NCI-H1048 (cell line): Measurements from ENCODE around the gene LIN9.
"Not testable (repeated sequence)": the region's sequence is repeated elsewhere in the genome, so short reads cannot be mapped to it uniquely, and the experiment has no call there.

Source experiments
- DNase-seq: peaks from one replicate; lab custom pipeline; 2025; lab: John Stamatoyannopoulos, UW

LIN9 gene

GRCh38 chr1:226274138-226274537 is 34.8 kb downstream of the LIN9 start:
- no peak for DNase-seq

- not testable (repeated sequence) for DNase-seq
Observed at GRCh38 chr1:226272233-226272902, 36.6 kb downstream of the LIN9 start.

- no peak for DNase-seq
Observed at GRCh38 chr1:226268421-226269124, 40.4 kb downstream of the LIN9 start.

GRCh38 chr1:226261818-226262217 is 47.1 kb downstream of the LIN9 start:
- DNase-seq = no peak

GRCh38 chr1:226255380-226255779 is 53.6 kb downstream of the LIN9 start:
- DNase-seq = no peak

DNA sequence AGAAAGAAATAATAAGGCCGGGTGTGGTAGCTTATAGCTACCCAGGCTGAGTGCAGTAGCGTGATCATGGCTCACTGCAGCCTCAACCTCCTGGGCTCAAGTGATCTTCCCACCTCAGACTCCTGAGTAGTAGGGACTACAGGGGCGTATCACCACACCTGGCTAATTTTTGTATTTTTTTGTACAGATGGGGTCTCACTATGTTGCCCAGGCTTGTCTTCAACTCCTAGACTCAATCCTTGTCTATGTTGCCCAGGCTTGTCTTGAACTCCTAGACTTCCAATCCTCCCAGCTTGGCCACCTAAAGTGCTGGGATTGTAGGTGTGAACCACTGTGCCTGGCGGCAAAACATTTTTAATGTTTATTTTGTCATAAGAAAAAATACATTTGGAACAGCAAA is 55.0 kb downstream of the LIN9 start:
- no peak for DNase-seq

- DNase-seq = not testable (repeated sequence)
Observed at GRCh38 chr1:226252841-226253240, 56.1 kb downstream of the LIN9 start.

GRCh38 chr1:226250511-226250910 is 58.5 kb downstream of the LIN9 start:
- no peak for DNase-seq

DNA sequence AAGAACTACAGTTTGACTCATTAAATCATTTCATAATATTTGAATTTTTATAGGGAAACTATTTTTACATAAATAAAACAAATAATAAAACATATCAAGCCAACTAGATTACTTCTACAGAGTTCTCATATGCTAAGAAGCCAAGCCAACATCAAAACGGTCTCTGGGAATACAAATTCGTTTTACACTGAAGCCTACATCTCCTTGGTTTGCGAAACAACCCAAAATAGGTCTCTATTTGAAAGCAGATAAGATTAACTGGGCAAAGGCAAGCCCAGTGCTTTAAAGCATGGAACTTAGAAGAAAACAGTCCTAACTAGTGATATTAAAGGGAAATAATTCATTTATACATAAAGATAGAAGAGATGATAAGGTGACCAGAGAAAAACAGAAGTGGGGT is 60.2 kb downstream of the LIN9 start:
- no peak for DNase-seq

DNA sequence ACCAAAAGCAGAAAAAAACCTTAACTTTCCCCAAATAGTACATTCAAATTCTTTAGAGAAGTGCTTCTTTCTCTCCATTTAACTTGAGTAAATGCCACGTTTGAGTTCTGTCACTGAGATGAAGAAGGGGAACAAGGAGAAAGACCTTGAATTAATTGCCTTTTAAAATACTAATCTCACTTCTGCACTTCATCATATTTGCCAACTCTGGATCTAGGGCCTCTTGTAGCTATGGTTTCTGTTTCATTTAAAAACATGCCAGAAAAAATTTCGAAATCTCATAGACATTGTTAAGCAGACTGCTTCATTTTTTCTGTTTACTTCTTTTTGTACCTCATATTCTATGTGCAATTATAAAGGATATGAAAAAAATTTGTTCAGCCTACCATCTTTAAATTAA is 60.9 kb downstream of the LIN9 start:
- no peak for DNase-seq

DNA sequence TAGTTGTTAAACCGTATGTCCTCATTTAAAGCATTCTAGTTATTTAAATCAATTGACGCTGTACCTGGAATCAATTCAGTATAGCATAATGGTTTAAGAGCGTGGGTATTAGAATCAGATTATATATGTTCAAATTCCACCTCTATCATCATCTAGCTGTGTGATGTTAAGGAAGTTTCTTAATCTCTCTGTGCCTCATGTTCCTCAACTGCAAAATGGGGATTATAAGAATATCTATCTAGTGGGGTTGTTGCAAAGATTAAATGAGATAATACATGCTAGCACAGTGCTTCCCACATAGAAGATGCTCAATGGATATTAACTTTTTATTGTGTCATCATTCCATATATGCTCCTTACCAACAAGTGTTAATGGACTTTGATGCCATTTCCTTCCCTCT is 69.5 kb downstream of the LIN9 start:
- no peak for DNase-seq

DNA sequence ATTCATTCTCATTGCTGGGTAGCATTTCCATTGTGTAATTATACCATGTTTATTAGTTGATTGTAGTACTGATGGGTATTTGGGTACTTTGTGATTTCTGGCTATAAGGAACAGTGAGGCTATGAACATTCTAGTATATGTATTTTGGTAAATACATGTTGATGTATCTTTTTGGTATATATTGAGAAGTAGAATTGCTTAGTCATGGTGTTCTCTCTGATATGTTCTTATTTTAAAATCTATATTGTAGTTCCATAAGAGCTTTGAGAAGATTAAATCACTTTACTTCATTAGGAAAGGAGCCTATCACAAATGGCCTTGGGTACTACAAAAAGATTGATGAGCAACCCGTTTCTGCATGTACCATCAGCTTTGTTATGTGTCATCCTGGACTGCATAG is 72.1 kb downstream of the LIN9 start:
- DNase-seq = no peak

DNA sequence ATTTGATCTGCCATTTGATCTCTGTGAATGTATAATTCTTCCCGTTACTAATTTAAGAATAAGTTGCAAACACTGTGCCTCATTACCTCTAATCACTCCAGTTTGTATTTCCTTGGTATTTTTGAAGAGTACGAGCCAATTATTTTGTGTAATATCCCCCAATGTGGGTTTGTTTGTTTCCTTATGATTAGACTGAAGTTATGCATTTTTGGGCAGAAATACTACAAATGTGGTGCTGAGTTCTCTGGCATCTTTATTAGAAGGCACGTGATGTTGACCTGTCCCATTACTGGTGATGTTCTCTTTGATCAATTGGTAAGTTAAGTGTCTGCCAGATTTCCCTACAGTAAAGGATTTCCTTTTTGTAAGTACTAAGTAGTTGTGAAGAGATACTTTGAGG is 75.2 kb downstream of the LIN9 start:
- no peak for DNase-seq

GRCh38 chr1:226233293-226233692 is 75.7 kb downstream of the LIN9 start:
- no peak for DNase-seq

GRCh38 chr1:226226601-226227000 is 82.4 kb downstream of the LIN9 start:
- no peak for DNase-seq

DNA sequence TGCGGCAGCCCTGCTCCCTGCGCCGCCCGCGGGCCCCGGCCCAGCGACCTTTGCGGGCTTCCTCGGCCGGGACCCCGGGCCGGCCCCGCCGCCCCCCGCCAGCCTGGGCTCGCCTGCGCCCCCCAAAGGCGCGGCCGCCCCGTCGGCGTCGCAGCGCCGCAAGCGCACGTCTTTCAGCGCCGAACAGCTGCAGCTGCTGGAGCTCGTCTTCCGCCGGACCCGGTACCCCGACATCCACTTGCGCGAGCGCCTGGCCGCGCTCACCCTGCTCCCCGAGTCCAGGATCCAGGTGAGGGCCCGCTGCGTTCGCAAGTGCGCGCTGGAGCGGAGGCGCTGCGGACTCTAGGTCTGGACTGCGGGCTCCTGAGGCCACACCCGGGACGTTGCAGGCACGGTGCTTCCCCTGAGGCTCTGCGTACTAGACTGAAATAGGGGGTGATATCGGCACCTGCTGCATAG is 85.1 kb downstream of the LIN9 start:
- no peak for DNase-seq

DNA sequence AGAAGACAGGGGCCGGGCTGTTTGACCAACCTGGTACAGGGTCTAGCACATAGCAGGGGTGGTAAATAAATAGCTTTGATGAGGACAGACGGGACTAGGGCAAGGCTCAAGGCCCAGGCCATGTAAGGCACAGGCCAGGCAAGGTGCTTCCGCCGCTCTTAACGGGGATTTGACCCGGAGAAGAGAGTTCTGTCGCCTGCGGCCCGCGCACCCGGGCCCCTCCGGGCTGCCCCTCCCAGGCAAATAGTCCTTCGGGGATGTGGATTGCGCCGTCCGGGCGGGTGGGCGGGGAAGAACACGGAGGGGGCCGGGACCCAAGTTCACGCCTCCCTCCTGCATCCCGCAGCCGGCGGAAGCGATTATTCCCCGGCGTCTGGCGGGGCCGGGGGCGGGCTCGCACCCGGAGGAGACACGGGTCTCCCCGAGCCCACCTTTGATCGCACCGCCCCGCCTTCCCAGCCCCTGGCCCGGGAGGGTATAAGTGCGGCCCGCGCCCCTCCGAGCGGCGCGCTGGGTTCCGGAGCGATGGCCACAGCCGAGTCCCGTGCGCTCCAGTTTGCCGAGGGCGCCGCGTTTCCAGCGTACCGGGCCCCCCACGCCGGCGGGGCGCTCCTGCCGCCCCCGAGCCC is 85.7 kb downstream of the LIN9 start, which contains the start of gene MIXL1:
Gene MIXL1 (plus strand): TSS at position 508 of the 629 bp plus-strand sequence. CDS start 18 bp downstream, at position 526.
- no peak for DNase-seq

GRCh38 chr1:226222686-226223085 is 86.3 kb downstream of the LIN9 start:
- DNase-seq = no peak

GRCh38 chr1:226220473-226221189 is 88.3 kb downstream of the LIN9 start:
- DNase-seq = no peak

- DNase-seq = no peak
Observed at GRCh38 chr1:226217273-226217672, 91.7 kb downstream of the LIN9 start.

DNA sequence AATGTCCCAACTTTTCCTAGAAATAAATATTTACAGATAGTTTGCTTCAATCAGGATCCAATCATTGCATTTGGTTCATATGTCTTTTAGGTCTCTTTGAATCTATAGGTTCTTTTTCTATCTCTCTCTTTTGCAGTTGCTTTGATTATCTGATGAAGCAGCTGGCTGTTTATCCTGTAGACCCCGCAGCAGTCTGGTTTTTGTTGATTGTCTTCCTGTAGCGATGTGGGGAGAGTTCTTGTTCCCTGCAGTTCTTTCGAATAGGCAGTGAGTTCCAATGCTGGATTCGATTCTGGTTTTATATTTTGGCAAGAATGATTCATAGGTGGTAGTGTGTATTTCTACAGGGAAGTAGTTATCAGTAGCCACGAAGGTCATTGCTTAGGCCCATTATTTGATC is 92.9 kb downstream of the LIN9 start:
- no peak for DNase-seq

DNA sequence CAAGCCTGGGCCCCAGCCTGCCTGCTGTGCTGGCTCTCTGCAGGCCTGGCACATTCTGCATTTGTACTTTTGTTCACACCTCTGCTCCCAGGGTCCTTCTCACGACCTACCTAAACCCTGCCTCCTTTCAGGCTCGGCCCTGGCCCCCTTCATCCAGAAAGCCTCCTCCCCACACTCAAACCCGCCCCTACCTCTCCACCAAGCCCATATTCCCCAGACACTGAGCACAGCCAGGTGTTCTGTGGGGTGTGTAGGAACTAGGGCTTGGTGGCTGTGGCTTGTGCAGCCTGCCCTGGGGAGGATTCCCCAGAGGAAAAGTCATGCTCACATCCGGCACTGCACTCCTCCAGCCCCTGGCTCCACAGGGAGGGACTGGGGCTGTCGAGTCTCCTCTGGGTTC is 93.7 kb downstream of the LIN9 start:
- DNase-seq = no peak

- DNase-seq = no peak
Observed at GRCh38 chr1:226212545-226212944, 96.4 kb downstream of the LIN9 start.
